GM19455 (cell line): ENCODE data around the gene CNN1.

ENCODE experiments used
- ATAC-seq: cut with Tn5 transposase; IDR thresholded peaks from one replicate; pipeline ENCODE4 v1.9.1; 2021; ENCODE audit not compliant: unreplicated experiment

The CNN1 gene

GRCh38 chr19:11538232-11539036, at the start of gene CNN1:
CNN1 (plus strand) TSS chr19:11538851; CDS start chr19:11538928, 77 bp downstream.
- ATAC-seq: no peak

GRCh38 chr19:11489378-11489777, 49.3 kb upstream of the CNN1 start:
- no peak for ATAC-seq

- no peak for ATAC-seq
These were observed 43.9 kb upstream of the CNN1 start for GRCh38 chr19:11494634-11495285.

- no peak for ATAC-seq
These were observed 43.2 kb upstream of the CNN1 start for GRCh38 chr19:11495481-11495880.

GRCh38 chr19:11495885-11496284, 42.8 kb upstream of the CNN1 start:
- no peak for ATAC-seq

GRCh38 chr19:11496391-11497163, 42.1 kb upstream of the CNN1 start:
- no peak for ATAC-seq

GRCh38 chr19:11499220-11499726, 39.4 kb upstream of the CNN1 start:
- no peak for ATAC-seq

GRCh38 chr19:11499890-11500420, 38.7 kb upstream of the CNN1 start:
- ATAC-seq: no peak

- ATAC-seq: no peak
These were observed 34.1 kb upstream of the CNN1 start for GRCh38 chr19:11504502-11505031.

GRCh38 chr19:11505032-11505503, 33.6 kb upstream of the CNN1 start:
- ATAC-seq: peak; percentile 79

GRCh38 chr19:11505504-11506100, 33.0 kb upstream of the CNN1 start, which contains the start of gene ZNF653:
ZNF653 (minus strand) TSS chr19:11505839; CDS start chr19:11505786, 53 bp downstream.
- ATAC-seq: peak; percentile 57

- ATAC-seq: peak; percentile 29
These were observed 32.5 kb upstream of the CNN1 start for GRCh38 chr19:11506101-11506555.

- ATAC-seq: no peak
These were observed 31.7 kb upstream of the CNN1 start for GRCh38 chr19:11506967-11507366.

- ATAC-seq: no peak
These were observed 31.1 kb upstream of the CNN1 start for GRCh38 chr19:11507370-11508078.

GRCh38 chr19:11510444-11510843, 28.2 kb upstream of the CNN1 start:
- no peak for ATAC-seq

- ATAC-seq: no peak
These were observed 24.7 kb upstream of the CNN1 start for GRCh38 chr19:11513946-11514345.

GRCh38 chr19:11519138-11519537, 19.5 kb upstream of the CNN1 start:
- no peak for ATAC-seq

GRCh38 chr19:11528551-11529341, 9.9 kb upstream of the CNN1 start, which contains the start of gene ECSIT:
ECSIT (minus strand) TSS chr19:11529134; CDS start chr19:11519170, 9,964 bp downstream.
- peak; percentile 92 for ATAC-seq

GRCh38 chr19:11530432-11530831, 8.2 kb upstream of the CNN1 start:
- no peak for ATAC-seq
